Activated CD8-positive, alpha-beta T cell treated with anti-CD3 and anti-CD28 coated beads for 36 hours (primary cell): Measurements from ENCODE around the gene AGPAT3. TPM values are rescaled to one million over a fixed set of nuclear protein-coding genes. Genes with fewer than 3 reads are reported as not detected.

Experiments
- ATAC-seq: fragments of 200-7000 bp; cut with Tn5 transposase; one replicate; pipeline ENCODE4 v1.10.0; 2021; ENCODE audit warnings: mild to moderate bottlenecking, moderate library complexity
- CTCF ChIA-PET: fragments of 350-600 bp; sonication (Branson Sonifier 250); formaldehyde crosslinking; loops from one replicate; lab custom pipeline; 2021; ENCODE audit warnings: antibody characterized with exemption; lab: Charles Lee
- POLR2A ChIA-PET: fragments of 350-600 bp; sonication (Branson Sonifier 250); formaldehyde crosslinking; loops from one replicate; lab custom pipeline; 2021; ENCODE audit warnings: antibody characterized with exemption; lab: Charles Lee
- DNase-seq: peaks from one replicate; pipeline ENCODE4 v3.0.0-alpha.2; 2020
- H3K27ac Mint-ChIP-seq: one replicate; pipeline ENCODE4 v1.8.0; 2021; ENCODE audit warnings: mild to moderate bottlenecking, mixed read lengths
- H3K27me3 Mint-ChIP-seq: one replicate; pipeline ENCODE4 v1.8.0; 2021; ENCODE audit warnings: mixed read lengths
- H3K36me3 Mint-ChIP-seq: one replicate; pipeline ENCODE4 v1.8.0; 2021; ENCODE audit warnings: low read depth, mixed read lengths
- H3K4me1 Mint-ChIP-seq: one replicate; pipeline ENCODE4 v1.8.0; 2021; ENCODE audit warnings: low read depth, mixed read lengths
- H3K4me3 Mint-ChIP-seq: one replicate; pipeline ENCODE4 v1.8.0; 2021; ENCODE audit warnings: mild to moderate bottlenecking, moderate library complexity, mixed read lengths
- H3K9me3 Mint-ChIP-seq: one replicate; pipeline ENCODE4 v1.8.0; 2021; ENCODE audit warnings: mixed read lengths
- intact Hi-C: fragments of 100-400 bp; cut with micrococcal nuclease; formaldehyde crosslinking; loops from one replicate; pipeline ENCODE4 v1.10.0; 2022
- total RNA-seq, 2 experiments: library from RNA; stranded (reverse); gene quantifications; one replicate each; pipeline ENCODE4 v1.2.3, GENCODE V29; 2021
- TF ChIP-seq, protein P1 (sequence below): fragments of 200-600 bp; IDR thresholded peaks from one replicate; pipeline ENCODE4 v1.8.0; 2022; ENCODE audit warnings: antibody characterized with exemption, mild to moderate bottlenecking

Gene AGPAT3
- total RNA-seq, 2 experiments from 2014 or later: 59.3 to 62.2 TPM

- H3K27me3 Mint-ChIP-seq: no peaks in the 10 kb centered on the region
- DNase-seq: no peak
- peaks cover 11% of the 10 kb centered on the region for H3K4me1 Mint-ChIP-seq
- no peak overlapping the region for H3K27ac Mint-ChIP-seq
- intact Hi-C loops: no loop called here
- H3K36me3 Mint-ChIP-seq: peaks cover 10% of the 10 kb centered on the region
- H3K4me3 Mint-ChIP-seq: no peak overlapping the region
- no peaks in the 10 kb centered on the region for H3K9me3 Mint-ChIP-seq
- ChIA-PET CTCF (no interaction called here), POLR2A (interaction anchor here (1.2 kb wide), 1 partner anchor 27 kb away, joined by 4 read pairs; no protein-coding TSS in a partner anchor)
- no peak for ATAC-seq
- TF ChIP-seq, protein P1, sequence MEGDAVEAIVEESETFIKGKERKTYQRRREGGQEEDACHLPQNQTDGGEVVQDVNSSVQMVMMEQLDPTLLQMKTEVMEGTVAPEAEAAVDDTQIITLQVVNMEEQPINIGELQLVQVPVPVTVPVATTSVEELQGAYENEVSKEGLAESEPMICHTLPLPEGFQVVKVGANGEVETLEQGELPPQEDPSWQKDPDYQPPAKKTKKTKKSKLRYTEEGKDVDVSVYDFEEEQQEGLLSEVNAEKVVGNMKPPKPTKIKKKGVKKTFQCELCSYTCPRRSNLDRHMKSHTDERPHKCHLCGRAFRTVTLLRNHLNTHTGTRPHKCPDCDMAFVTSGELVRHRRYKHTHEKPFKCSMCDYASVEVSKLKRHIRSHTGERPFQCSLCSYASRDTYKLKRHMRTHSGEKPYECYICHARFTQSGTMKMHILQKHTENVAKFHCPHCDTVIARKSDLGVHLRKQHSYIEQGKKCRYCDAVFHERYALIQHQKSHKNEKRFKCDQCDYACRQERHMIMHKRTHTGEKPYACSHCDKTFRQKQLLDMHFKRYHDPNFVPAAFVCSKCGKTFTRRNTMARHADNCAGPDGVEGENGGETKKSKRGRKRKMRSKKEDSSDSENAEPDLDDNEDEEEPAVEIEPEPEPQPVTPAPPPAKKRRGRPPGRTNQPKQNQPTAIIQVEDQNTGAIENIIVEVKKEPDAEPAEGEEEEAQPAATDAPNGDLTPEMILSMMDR: no peak
Observed at GRCh38 chr21:43905726-43906455, 40.9 kb downstream of the AGPAT3 start.

DNA sequence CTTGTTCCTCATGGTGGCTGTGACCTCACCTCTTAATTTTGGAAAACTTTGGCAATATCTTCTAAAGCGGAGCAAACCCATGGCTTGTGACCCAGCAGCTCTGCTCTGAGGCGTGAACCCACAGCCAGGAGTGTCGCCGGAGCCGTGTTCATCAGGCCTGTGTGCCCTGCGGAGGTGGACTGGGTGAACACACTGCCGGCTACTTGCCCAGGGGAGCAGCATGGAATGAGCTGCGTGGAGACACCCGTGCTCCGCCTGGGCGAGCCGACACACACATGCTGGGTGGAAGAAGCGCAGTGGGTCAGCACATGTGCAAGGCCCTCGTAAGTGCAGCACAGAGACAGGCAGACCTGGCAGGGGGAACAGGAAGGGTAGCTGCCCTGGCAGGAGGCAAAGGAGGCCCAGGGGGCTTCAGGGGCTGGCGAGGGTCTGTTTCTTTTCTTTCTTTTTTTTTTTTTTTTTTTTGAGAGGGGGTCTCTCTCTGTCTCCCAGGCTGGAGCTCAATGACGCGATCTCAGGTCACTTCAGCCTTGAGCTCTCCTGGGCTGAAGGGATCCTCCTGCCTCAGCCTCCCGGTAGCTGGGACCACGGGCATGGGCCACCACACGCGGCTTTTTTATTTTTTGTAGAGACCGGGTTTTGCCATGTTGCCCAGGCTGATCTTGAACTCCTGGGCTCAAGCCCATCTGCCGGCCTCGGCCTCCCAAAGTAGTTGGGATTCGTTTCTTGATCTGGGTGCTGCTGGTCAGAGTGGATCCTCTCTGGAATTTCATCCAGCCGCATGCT is 41.8 kb downstream of the AGPAT3 start:
- Mint-ChIP-seq H3K4me3 (no peak overlapping the region), H3K4me1 (peaks cover 11% of the 10 kb centered on the region), H3K27ac (no peak overlapping the region), H3K27me3 (no peaks in the 10 kb centered on the region), H3K9me3 (no peaks in the 10 kb centered on the region), H3K36me3 (peaks cover 7% of the 10 kb centered on the region)
- POLR2A ChIA-PET: no interaction called here
- ATAC-seq (no peak), DNase-seq (no peak)
- TF ChIP-seq, protein P1: no peak
- CTCF ChIA-PET: no interaction called here
- intact Hi-C loops: no loop called here

DNA sequence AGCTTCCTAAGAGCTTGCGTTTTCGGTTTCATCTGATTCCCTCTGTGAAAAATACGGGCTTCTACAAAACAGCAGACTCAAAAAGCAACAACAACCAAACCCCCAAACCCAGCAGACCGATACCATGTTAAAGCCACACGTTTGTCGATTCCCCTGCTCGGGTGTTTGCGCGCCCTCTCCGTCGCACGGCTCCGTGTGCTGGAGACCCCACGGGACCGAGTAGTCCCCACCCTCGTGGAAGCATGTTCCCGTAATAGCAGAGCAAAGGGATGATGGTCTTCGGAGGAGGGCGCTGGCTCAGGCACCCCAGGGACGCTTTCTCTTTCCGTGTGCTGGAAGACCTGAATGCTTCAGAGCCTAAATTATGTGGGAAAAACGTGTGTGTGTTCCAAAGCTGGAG is 42.7 kb downstream of the AGPAT3 start:
- peaks cover 11% of the 10 kb centered on the region for H3K4me1 Mint-ChIP-seq
- DNase-seq (no peak), ATAC-seq (no peak)
- H3K27ac Mint-ChIP-seq: no peak overlapping the region
- intact Hi-C loops: no loop called here
- TF ChIP-seq, protein P1: no peak
- peaks cover 14% of the 10 kb centered on the region for H3K36me3 Mint-ChIP-seq
- no peaks in the 10 kb centered on the region for H3K27me3 Mint-ChIP-seq
- CTCF ChIA-PET: no interaction called here
- POLR2A ChIA-PET: interaction anchor here (1.2 kb wide), 1 partner anchor 14 kb away, joined by 3 read pairs; no protein-coding TSS in a partner anchor
- no peak overlapping the region for H3K4me3 Mint-ChIP-seq
- peaks cover 6% of the 10 kb centered on the region for H3K9me3 Mint-ChIP-seq

GRCh38 chr21:43908167-43908566 is 43.1 kb downstream of the AGPAT3 start:
- ATAC-seq (no peak), DNase-seq (no peak)
- POLR2A ChIA-PET: interaction anchor here (1.2 kb wide), 1 partner anchor 15 kb away, joined by 3 read pairs; no protein-coding TSS in a partner anchor
- intact Hi-C loops: no loop called here
- no peaks in the 10 kb centered on the region for H3K27me3 Mint-ChIP-seq
- H3K9me3 Mint-ChIP-seq: peaks cover 9% of the 10 kb centered on the region
- H3K4me1 Mint-ChIP-seq: peaks cover 9% of the 10 kb centered on the region
- no peak overlapping the region for H3K4me3 Mint-ChIP-seq
- CTCF ChIA-PET: no interaction called here
- H3K36me3 Mint-ChIP-seq: peaks cover 17% of the 10 kb centered on the region
- no peak overlapping the region for H3K27ac Mint-ChIP-seq
- TF ChIP-seq, protein P1: no peak
